NCI-H2171 treated with DMSO at 0.1 percent for 48 hours (cell line): ENCODE data around the gene PLSCR4.

Experiments used
- DNase-seq: peaks from one replicate; lab custom pipeline; 2025; lab: John Stamatoyannopoulos, UW

PLSCR4 gene

DNA sequence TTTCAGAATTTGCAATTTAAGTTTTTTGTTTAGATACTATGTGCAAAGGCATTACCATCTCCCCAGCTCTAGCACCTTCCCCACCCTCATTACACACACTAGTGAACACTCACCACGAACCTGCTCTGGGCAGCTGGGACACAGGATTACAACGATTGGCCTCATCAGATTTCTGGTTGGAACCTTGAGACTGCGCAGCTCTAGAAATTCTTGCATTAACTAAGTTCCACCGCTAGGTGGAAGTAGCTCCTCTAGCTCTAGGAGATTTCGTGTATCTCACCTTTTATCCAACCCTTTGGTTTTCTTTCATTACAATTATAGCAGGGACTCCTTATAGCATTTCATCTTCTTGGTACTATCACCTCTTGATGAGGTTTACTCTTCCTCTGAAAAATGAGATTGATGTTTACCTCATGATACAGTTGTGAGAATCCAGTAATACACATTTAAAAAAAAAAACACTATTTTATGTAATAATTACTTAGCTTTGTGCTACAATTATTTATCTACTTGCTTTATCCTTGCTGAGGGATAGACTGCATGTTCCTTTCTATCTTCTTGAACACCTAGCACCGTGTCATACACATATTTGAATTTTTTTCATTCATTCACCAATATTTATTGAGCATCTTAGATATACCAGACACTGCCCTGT is 61.3 kb downstream of the PLSCR4 start:
- peak; percentile 64 for DNase-seq

DNA sequence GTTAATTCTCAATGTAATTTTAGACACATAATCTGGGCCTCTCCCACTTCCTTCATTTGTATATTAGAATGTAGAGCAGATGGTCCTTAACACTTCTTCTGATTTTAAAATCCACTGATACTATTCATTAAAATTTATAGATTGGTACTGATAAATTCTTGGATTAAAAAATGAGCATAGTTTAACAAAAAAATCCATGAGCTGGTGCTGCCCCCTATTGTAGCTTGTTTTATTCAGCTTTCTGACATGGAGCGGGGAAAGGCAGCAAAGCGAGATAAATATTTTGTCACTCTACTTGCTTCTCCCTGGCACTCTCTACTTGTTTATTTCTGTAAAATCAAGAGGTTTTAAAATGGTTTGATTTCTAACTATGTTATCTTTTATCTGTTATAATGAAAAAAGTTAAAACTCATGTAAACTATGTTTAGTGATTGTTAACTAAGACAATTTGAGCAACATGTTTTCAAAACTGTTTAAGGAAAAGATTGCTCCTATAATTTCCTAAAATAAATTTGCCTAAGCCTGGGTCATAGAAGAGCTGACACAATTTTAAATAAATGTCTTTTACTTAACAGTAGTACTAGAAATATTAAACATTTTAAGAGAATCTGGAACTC is 63.5 kb downstream of the PLSCR4 start:
- peak; percentile 44 for DNase-seq

DNA sequence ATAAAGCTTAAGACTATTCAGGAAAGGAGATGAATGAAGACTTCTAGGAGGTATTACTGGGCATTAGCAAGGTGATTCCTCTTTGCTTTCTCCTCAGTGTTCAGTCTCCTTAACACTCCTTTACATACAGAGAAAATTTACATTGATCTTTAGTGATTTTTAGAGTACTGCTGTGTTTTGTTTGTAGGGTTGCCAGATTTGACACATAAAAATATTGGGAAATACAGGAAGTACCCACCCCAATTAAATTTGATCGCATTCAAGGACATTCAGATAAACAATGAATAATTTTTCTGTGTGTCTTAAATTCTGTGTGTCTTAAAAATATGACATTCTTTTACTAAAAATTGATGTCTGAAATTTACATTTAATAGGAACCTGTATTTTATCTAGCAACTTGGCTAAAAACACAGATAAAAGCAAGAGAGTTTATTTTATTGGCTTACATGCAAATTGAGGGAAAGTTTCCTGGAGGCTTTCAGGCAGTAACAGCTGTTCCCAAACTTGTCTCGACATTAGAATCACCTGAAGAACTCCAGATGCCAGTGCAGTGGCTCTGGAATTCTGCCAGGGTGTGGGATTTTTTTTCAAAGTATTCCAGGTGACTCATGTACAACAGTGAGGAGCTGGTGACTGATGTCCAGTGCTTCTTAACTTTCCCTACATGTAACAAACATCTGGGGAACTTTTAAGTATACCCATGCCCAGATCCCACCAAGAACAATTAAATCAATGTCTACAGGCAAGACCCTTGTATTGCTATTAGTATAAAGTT is 66.5 kb downstream of the PLSCR4 start:
- peak; percentile 67 for DNase-seq

DNA sequence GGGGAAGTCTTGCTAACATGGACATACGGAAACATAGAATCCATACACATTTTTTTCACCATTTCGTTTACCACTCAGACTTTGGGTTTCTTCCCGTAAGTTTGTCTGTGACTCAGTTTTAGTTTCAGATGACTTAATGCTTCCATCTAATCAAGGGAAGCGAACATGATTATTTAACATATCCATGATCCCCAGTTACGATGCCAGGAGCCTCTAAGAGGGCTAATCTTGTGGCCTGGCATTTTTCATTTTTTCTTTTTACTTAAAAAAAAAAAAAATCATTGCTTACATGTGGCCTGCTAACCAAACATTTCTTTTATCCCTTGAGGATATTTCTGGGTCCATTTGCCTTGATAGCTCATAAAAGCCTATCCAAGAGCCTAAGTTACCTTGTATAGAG is 69.7 kb downstream of the PLSCR4 start:
- no peak for DNase-seq

DNA sequence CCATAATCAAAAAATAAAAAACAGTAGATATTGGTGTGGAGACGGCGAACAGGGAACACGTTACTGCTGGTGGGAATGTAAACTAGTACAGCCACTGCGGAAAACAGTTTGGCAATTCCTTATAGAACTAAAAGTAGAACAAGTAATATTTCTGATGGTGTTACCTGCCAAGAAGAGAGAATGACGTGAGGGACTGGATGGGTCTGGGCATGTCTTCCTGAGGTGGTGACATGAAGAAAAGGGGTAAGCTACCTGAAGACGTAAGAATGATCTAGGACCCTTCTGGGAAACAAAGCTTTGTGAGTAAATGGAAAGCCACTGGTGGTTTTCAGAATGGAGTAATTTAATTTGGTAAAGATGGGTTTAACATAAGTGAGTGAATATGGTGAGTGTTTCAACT is 70.5 kb downstream of the PLSCR4 start:
- no peak for DNase-seq

DNA sequence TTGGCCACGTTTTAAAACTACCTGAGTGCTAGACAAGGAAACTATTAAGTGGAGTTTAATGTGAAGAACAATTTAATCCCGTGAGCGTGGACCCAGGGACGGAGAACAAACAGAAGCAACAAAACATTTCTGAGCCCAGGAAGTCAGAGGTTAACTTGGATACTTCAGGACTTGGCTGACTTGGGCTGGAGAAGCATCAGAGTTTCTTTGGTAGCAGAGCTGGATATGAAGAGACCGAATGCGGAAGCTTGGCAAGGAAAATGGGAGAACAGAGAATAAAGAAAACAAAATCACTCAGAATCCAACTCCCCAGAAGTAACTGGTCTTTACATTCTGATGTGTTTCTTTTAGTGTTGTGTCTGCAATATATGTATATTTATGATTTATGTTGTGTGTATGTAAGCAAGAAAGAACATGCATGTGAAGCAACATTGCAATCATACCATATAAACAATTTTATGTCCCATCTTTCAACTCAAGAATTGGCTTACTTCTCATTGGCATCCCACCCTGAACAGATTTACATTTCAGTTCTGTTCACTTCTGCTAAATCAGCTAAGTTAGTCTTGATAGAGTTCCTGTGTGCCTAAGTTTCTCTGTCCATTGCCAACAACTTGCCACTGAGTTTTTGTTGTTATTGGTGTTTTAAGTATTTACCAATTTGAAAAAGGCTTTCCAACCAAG is 72.8 kb downstream of the PLSCR4 start:
- DNase-seq = no peak

DNA sequence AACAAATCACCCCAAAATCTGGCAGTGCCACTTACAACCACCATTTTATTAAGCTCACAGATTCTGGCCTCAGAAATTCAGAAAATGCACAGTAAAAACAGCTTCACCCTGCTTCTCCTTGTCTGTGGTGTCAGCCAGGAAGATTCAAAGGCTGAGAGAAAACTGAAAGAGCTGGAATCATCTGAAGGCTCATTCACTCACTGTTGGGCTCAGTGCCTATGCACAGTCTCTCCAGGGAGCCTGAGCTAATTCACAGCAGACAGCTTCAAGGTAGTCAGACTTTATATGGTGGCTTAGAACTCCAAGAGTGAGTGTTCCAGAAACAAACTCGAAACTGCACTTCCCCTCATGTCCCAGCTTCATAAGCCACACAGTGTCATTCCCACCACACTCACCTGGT is 73.4 kb downstream of the PLSCR4 start:
- DNase-seq = no peak

DNA sequence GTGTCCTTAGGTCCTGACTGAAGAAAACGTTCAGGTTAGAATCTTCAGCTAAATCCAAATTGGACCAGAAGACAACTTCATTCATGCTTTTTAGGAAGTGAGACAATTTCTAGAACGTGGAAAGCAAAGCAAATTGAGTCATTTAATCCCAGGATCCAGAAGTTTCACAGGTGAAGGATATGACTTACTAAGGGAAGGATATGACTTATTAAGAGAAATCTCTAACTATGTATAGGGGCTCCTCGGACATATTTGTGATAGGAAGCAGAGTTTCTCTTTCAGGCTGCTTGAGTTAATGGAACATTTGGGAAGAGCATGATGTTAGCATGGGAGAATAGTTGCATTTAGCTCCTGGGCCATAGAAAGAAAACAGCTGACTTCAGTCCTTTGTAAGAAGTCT is 73.8 kb downstream of the PLSCR4 start:
- DNase-seq = no peak

DNA sequence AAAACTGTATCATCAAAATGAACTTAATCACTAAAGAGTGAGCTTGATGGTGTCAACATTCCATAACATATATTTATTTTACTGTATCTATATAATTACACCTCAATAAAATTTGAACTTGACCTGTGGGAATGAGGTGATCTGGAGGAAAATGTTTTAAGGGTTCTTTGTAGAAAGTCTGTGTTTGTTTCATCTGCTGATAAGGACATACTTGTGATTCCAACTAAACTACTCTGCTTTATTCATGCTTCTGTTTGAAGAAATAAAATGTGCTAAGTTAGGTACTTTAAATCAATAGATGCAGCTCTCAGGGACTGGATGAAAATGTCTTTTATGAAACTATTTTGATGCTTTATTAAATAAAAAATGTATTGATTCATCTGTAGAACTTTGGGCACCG is 78.3 kb downstream of the PLSCR4 start:
- DNase-seq = no peak

DNA sequence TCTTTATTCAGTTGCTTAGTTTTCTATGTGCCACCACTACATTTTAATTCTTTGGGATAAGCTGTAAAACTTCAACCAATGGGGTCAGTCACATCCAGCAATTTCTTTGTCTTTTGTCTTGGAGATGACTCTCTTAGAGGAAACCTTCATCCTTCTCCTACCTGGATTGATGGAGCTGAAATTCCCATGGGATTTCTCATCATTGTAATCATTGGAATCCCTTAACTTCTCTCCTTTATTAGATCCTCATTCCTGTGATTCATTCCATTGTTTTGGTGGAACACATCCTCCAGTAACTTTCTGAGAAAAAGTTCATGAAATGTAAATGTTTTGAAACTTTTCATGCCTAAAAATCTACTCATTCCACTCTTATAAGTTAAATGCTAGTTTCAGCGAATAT is 80.3 kb downstream of the PLSCR4 start:
- DNase-seq = no peak

DNA sequence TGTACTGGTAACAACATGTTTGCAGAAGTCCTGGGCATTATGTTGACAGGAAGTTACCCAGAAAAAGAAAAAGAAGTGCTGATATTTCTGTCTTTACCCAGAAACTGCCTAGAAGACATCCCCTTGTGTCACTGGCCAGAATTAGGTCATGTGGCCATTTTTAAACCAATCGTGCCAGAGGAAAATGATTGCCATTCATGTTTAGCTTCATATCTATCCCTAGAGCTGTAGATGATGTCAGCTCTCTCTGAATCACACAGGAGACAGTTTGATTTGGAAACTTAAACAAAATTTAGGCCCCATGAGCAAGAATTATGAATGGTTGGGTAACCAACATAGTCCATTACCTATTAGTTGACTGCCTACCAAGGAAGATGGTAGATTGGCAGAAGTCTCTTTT is 81.0 kb downstream of the PLSCR4 start:
- DNase-seq = no peak

DNA sequence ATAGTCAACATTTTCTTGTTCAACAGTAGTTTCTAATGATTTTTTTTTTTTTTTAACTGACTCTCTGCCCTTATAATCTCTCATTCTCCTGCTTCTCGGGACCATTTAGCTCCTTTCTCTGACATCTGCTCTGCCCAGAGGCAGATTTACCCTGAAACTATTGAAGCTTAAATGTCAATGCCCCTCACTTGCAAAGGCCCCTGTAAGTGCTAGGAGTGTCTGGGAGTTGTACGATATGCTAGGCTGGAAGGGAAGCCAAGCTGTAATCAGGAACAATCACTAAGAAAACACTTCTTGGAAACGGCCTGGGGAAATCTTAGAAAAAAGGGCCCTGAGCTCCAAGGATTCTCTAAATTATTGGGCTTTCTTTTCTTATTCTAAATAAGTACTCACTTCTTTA is 84.1 kb downstream of the PLSCR4 start:
- no peak for DNase-seq

DNA sequence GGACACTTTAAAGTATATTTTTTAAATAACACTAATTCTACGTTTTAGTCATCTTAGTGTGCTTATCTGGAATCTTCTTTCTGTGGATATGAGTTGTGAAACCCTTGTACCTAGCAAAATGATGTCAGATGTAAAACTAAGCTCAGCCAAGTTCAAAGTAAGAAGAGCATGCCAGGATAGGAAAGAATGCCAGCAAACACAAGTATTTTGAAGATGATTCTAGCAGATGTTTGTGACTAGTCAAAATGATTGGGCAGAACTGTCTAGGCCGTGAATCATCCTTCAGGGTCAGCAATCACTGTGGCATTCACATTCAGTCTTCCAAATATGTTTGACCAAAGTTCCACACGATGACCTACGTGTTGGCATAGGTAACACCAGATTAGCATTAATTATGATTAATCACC is 84.5 kb downstream of the PLSCR4 start:
- no peak for DNase-seq

DNA sequence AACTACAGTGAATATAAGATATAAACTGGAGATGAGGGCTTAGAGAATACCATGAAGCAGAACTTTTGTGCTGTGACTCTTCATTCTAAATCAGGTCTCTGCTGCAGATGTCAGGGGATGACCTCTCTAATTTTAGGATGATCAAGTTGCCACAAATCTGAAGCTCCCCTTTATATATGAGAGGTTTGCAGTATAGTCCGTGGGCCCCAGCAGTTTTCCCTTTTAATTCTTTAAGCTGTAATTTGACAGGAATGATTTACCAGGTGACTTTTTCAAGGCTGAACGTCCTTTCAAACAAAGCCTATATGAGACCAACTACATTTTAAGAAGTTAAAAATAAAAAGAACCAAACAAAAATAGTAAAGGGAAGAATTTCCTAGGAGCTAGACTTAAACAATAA is 85.0 kb downstream of the PLSCR4 start:
- no peak for DNase-seq

DNA sequence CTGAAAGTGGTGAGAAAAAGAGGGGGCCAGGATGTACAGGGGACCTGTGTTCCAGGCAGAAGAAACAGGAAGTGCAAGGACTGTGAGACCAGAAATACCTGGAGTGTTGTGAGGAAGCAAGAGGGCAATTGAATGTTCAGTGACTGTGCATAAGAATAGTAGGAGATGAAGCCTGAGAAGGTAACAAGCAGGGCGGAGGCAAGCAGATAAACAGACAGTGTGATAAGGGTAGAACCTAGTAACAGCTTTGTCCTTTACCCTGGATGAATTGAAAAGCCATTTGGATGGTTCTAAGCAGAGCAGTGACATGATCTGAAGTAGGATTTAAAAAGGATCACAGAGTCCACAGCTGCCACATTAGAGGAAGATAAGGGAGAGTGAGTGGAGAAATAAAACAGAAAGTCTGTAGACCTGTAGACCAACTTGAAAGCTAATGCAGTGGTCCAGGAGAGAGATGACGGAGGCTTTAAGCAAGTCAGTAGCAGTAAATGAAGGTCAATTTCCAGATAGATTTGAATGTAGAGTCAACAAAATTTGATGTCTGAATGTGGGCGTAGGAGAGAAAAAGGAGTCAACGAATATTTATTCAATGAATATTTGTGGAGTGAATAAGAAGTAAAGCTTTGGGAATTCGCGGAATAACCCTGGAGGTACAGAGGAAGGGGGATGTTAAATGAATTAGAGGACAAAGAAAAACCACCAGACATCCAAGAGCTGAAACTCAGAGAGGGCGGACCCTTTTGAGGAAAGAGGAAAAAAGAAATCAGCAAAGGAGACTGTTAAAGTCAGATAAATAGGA is 85.7 kb downstream of the PLSCR4 start:
- no peak for DNase-seq

DNA sequence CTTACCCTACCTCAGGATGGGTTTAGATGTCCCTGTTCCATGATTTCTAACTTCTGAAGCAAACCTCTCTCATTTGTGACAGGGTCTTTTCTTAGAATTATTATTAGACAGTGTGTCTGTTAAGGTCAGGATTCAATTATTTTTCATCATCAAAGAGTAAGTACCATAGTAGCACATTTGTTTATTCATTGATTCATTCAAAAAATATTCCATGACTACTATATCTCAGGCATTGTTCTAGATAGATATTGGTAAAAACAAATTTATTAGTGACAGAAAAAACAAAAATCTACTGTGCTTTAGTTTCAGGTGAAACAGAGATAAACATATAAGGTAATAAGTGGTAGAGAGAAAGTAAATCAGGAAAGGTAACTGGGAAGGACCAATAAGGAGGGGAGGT is 86.4 kb downstream of the PLSCR4 start:
- DNase-seq = no peak

DNA sequence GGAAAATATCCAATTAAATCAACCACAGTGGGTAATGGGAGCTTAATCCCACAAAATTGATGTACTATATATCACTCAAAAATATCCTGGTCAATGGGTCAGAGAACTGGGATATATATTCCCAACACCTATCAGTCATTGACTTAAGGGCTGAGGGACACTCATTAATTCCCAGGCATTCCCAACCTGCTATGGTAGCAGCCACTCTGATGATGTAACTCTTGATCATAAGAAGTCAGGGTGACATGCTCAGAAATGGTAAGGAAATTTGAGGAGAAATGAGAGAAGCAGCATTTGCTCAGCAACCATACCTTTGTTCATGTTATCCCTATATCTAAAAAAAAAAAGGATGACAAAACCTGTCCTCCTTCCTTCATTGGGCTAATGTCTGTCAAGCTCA is 86.8 kb downstream of the PLSCR4 start:
- DNase-seq = no peak

DNA sequence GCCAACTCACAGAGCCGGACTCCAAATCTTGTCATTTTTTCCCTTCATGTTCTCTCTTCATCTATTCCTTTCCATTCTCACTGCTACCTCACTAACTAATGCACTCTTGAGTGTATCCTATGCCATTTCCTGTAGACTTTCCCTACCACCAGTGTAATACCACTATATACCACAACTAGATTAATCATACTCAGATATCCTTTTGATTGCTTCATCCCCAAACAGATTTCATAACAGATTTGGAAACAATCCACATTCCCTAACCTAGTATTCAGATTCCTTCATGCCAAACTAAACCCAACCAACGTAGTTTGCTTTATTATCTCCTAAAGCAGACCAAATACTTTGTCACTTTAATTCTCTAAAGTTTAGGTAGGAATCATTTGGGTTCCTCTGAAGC is 87.3 kb downstream of the PLSCR4 start:
- DNase-seq = no peak

DNA sequence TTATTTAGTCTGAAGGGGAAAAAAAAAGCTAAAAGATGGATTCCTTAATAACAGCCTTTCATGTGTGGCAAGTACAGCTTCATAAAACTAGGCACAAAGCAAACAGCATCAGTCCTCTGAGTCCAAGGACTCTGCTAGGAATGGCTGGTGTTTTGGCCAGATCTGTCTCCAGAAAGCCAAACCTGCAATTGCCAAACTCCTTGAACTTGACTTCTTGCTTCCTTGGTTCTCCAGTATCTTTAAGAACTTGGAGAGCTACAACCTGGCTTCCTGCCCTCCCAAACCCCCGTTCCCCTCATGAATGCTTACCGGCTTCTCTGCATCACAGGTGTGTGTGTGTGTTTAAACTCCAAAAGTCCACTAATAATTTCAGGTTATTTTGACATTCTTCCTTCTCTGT is 88.3 kb downstream of the PLSCR4 start:
- no peak for DNase-seq

DNA sequence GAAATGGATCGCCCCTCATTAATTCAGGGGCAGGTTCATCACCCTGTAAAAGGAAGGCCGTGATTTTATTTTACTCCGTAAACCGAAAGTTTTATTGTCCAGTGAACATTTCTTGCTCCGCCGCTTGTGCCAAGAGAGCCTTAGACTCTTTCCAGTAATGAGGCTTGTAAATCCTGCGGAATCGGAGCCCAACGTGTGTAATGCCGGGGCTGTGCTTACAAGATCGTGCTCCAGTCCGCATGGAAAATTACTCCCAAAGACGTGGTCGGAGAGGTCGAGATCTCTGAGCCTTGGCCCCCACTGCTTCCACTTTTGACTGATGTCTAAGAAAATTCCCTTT is 89.3 kb downstream of the PLSCR4 start:
- no peak for DNase-seq

DNA sequence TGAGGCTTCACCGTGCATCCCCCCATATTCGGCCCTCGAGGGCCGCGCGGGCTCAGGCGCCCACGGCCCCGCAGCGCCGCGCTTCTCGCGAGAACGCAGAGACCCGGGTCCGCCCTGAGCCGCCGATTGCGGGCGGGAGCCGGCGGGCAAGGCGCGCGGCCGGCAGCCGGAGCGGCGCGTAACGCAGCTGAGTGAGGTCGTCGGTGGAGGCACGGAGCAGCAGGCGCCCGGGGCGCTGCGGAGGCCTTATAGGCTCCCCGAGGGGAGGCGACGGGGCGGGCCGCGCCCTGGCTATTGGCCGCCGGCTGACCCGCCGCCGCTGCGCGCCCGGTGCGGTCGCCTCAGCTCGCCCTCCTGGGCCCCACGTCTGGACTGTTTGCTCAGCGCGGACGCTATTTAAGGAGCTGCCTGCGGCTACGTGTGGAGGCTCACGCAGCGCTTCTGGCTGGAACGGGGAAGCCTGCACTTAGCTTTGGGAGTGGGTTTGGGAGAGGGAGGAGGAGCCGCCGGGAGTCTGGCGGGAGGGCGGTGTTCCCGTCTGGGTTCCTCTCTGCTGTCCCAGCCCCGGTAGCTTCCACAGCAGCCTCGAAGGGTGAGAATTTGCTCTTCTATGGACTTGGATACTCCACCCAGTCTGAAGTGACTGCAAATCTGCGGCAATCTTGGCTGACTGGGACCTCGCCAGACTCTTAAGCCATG is 89.8 kb downstream of the PLSCR4 start, which contains the start of gene PLOD2:
Gene PLOD2, minus strand, starts transcription at position 221 of the 699 bp plus-strand sequence. Its CDS starts 195 bp downstream, at position 26.
- peak; percentile 54 for DNase-seq
